SJSA1 (cell line): Measurements from ENCODE around the gene FNIP2. TPM values are rescaled to one million over a fixed set of nuclear protein-coding genes. Genes with fewer than 3 reads are reported as not detected.
"Not testable (repeated sequence)": the region's sequence is repeated elsewhere in the genome, so short reads cannot be mapped to it uniquely, and the experiment has no call there.

Experiments used
- DNase-seq, 2 experiments: peaks; one replicate each; pipeline ENCODE4 v3.0.0-alpha.2; 2015 to 2020; ENCODE audit warnings: low spot score in 2 of 2, low read depth in 1 of 2
- H3K27ac ChIP-seq: fragments of 250-450 bp; sonication (Bioruptor Pico); 2 replicates; pipeline ENCODE4 v1.5.1; 2020; ENCODE audit warnings: mild to moderate bottlenecking, moderate library complexity
- H3K27me3 ChIP-seq: fragments of 250-450 bp; sonication (Bioruptor Pico); replicated peaks from 2 replicates; pipeline ENCODE4 v1.5.1; 2020; ENCODE audit warnings: mild to moderate bottlenecking, moderate library complexity
- H3K36me3 ChIP-seq: fragments of 250-450 bp; sonication (Bioruptor Pico); 2 replicates; pipeline ENCODE4 v1.5.1; 2020; ENCODE audit warnings: mild to moderate bottlenecking
- H3K4me1 ChIP-seq: fragments of 250-450 bp; sonication (Bioruptor Pico); replicated peaks from 2 replicates; pipeline ENCODE4 v1.6.1; 2021; ENCODE audit warnings: mild to moderate bottlenecking
- H3K4me3 ChIP-seq: fragments of 250-450 bp; sonication (Bioruptor Pico); 2 replicates; pipeline ENCODE4 v1.5.1; 2020; ENCODE audit warnings: mild to moderate bottlenecking
- H3K9me3 ChIP-seq: fragments of 250-450 bp; sonication (Bioruptor Pico); replicated peaks from 2 replicates; pipeline ENCODE4 v1.5.1; 2020; ENCODE audit warnings: mild to moderate bottlenecking
- total RNA-seq: library from RNA; depleted of rRNA; stranded (reverse); fragments of >200 nt; shearing (Covaris generic); gene quantifications from 2 replicates; pipeline ENCODE4 v1.2.3, GENCODE V29; 2014; rRNA removed

The FNIP2 gene
- total RNA-seq, 1 experiment from 2014 or later = 29.6 TPM

DNA sequence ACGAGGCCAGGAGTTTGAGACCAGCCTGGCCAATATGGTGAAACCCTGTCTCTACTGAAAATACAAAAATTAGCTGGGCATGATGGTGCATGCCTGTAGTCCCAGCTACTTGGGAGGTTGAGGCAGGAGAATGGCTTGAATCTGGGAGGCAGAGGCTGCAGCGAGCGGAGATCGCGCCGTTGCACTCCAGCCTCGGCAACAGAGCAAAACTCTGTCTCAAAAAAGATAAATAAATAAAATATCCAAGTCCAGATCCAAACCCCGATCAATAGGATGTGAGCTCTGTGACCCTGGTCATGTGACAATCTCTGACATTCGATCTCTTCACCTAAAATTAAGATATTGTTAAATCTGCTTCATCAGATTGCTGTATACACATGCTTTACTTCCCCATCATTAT lies 187.5 kb downstream of the FNIP2 start:
- not testable (repeated sequence) for DNase-seq, H3K4me1 ChIP-seq, H3K27me3 ChIP-seq, H3K36me3 ChIP-seq, H3K27ac ChIP-seq, H3K4me3 ChIP-seq
- H3K9me3 ChIP-seq = peaks cover 11% of the 10 kb centered on the region; the same call in 1 of the 2 replicates

- not testable (repeated sequence) for DNase-seq, H3K27ac ChIP-seq, H3K36me3 ChIP-seq, H3K27me3 ChIP-seq, H3K4me1 ChIP-seq, H3K4me3 ChIP-seq
- peaks cover 10% of the 10 kb centered on the region; the same call in 1 of the 2 replicates for H3K9me3 ChIP-seq
Measured at GRCh38 chr4:158956918-158957317, 188.1 kb downstream of the FNIP2 start.

Other genes with a start within 250 kb of the FNIP2 start
- 2.1 and 2.2 TPM in 2 replicates for gene RXFP1, start 247.1 kb upstream of the FNIP2 start, total RNA-seq
- gene C4orf46, start 97.1 kb upstream of the FNIP2 start, total RNA-seq = 22.7 and 32.6 TPM in 2 replicates
- 17.6 and 21.1 TPM in 2 replicates for gene ETFDH, start 96.7 kb upstream of the FNIP2 start, total RNA-seq
- 56.4 and 59.7 TPM in 2 replicates for gene PPID, start 45.6 kb upstream of the FNIP2 start, total RNA-seq